Measurements from ENCODE around the gene CDRT15L2.
"Not testable (repeated sequence)": the region's sequence is repeated elsewhere in the genome, so short reads cannot be mapped to it uniquely, and the experiment has no call there.

- not testable (repeated sequence) for TF ChIP-seq POLR2A (IDR thresholded peaks at IDR 0.05)
- TF ChIP-seq, protein P1, sequence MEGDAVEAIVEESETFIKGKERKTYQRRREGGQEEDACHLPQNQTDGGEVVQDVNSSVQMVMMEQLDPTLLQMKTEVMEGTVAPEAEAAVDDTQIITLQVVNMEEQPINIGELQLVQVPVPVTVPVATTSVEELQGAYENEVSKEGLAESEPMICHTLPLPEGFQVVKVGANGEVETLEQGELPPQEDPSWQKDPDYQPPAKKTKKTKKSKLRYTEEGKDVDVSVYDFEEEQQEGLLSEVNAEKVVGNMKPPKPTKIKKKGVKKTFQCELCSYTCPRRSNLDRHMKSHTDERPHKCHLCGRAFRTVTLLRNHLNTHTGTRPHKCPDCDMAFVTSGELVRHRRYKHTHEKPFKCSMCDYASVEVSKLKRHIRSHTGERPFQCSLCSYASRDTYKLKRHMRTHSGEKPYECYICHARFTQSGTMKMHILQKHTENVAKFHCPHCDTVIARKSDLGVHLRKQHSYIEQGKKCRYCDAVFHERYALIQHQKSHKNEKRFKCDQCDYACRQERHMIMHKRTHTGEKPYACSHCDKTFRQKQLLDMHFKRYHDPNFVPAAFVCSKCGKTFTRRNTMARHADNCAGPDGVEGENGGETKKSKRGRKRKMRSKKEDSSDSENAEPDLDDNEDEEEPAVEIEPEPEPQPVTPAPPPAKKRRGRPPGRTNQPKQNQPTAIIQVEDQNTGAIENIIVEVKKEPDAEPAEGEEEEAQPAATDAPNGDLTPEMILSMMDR (IDR thresholded peaks at IDR 0.05): not testable (repeated sequence)
Observed at GRCh38 chr17:20588744-20589453, 9.4 kb downstream of the CDRT15L2 start.
